GM19452 (cell line): ENCODE measurements around the gene SULT4A1.
A peak's percentile ranks its signal among the peaks of the same experiment; 100 is the strongest.

ENCODE experiments used
- ATAC-seq: cut with Tn5 transposase; IDR thresholded peaks from one replicate; pipeline ENCODE4 v1.9.1; 2021; ENCODE audit not compliant: unreplicated experiment

SULT4A1 gene

DNA sequence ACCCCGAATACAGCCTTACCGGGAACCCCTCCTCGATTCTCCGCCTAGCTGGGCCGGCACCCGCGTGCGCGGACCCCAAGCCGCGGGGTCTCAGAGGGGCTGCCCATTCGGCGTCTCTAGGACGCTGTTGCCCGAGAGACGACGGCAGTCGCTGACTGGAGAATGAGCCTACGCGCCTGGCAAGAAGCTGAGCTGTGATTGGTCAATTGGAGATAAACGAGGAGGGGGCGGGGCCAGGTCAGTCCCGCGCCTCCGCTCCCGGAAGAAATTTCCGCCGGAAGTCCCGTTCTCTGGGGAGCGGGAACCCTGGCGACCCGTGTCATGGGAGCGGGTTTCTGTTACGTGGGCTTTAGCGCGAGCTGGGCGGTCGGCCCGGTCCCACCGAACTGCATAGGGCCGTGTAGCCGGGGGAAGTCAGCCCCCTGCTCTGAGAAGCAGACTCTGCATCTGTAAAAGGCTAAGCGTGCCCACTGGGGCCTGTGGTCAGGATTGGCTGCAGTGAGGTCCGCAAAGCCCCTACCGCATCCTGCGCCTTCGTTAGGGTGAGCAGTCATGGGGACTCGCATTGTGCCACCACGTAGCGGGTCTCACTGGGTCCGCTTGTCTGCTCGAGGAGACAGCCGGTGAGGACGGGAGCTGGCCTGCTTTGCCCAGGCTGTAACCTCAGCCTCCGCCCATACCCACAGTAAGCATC, 50.0 kb downstream of the SULT4A1 start, which contains the start of gene EFCAB6:
Gene EFCAB6, minus strand, starts transcription at position 157 of the 694 bp plus-strand sequence. CDS start 29,987 bp downstream, outside the sequence.
- ATAC-seq: peak; percentile 87

DNA sequence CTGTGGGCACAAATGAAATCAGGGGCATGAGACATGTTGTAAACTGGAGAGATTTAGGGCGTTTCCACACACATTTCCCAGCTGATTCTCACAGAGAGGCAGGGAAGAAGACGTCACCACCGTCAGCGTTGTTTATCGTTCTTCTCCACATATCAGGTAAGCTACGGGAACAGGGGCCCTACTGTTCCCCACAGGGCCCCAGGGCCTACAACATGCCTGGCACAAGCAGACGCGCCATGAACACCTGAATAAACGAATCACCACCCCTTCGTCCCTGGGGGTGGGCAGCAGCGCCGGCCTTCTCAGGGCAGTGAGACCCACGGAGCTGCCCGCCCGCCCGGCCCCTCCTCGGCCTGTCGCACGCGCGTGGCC, 50.5 kb downstream of the SULT4A1 start:
- ATAC-seq: no peak

DNA sequence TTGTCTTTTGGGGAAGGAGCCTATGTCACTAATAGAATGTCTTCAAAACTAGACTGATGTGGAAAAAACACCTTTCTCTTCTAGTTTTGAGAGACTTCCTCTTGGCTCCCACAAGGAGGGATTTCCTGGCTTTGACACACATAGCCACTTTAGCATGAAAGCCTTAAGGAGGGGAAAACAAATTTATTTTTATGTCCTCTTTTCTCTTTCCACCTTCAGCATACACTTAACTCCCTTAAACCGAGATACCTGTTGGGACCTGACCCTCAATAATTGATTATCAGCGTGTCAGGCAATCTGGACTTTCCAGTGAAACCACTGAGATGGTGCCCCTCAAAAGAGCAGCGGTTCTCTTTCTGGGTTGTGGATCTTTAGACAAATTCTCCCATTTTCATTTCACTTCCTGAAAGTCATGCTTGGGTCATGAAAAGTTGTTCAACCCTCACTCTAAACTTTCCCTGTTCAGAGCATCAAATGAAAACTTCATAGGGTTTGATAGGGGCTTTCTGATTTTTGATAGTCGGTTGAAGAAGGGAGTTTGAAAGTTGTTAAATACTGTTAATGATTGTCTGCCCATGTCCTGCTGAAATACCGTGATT, 59.3 kb downstream of the SULT4A1 start:
- no peak for ATAC-seq

DNA sequence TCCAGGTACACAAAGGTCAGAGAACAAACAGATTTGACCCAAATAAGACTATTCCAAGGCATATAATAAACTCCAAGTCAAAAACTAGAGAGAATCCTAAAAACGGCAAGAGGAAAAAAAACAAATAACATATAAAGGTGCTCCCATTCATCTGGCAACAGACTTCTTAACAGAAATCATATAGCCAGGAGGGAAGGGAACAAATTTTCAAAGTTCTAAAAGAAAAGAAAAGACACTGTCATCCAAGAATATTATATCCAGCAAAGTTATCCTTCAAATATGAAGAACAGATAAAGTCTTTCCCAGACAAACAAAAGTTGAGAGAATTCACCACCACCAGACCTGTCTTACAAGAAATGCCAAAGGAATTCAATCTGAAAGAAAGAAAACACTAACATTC, 61.3 kb downstream of the SULT4A1 start:
- ATAC-seq: no peak

DNA sequence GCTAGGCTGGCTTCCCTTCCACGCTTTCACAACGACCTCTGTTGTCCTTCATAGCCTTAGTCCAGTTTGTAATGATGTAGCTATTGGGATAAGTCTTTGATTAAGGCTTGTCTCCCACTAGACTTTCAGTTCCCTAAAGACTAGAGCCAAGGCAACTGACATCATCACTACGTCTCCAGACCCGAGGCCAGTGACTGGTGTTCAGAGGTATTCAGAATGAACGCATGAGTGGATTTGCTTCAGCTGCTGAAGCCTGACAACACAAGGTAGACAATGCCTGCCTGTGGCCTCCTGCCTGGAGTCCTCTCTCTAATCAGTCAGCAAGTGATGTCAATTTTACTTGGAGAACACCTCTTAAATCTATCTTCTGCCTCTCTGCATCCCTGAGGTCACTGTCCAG, 63.8 kb downstream of the SULT4A1 start:
- ATAC-seq: no peak

DNA sequence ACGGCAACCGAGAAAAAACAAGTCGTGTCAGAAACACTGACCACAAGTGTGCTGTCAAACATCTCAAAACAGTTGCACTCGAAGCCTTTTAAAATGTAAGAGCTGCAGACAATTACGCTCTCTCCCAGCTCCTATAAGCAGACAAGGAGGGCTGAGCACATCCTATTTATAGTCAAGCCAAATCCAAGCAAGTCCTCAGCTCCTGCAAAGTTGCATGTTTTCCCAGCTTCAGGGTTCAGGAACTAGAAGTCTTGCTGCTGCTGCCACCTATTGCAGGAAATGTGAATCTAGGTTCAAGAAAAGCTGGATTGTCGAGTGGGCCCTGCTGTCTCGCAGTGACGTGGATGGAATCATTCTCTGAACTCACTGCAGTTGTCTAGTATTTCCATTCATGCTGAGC, 65.7 kb downstream of the SULT4A1 start:
- no peak for ATAC-seq

DNA sequence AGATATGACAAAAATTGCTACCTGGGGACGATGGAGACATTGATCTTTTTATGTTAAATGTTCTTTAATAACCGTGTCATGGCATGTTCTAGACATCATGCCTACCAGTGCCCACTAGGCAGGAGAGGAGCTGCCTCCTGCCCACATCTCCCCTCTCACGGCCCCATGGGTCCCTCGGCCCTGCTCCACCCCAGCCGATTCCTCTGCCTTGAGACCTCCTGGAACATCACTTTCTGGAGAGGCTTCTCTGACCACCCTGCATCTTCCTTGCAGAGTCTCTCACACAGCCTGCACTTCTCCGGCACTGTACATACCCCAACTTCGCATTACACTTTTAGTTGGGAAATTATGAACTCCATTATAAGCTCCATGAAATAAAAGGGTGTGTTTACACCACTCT, 67.0 kb downstream of the SULT4A1 start:
- no peak for ATAC-seq

DNA sequence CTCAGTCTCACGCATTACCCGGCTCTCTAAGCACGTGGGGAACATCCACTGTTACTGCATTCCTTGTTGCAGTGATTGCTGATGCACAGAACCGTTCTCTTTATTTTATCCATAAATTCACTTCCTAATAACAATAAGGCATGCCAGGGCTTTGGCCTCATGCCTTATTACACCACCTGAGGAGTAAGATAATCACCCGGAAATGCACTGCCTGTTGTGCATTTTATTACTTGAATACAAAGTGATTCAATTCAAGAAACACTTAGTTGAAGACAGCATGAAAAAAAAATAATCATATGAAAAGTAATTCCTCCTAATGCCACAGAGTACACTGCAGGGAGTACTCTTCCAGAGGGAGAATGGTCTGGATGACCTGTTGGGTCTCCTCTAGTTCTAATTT, 69.4 kb downstream of the SULT4A1 start:
- no peak for ATAC-seq

DNA sequence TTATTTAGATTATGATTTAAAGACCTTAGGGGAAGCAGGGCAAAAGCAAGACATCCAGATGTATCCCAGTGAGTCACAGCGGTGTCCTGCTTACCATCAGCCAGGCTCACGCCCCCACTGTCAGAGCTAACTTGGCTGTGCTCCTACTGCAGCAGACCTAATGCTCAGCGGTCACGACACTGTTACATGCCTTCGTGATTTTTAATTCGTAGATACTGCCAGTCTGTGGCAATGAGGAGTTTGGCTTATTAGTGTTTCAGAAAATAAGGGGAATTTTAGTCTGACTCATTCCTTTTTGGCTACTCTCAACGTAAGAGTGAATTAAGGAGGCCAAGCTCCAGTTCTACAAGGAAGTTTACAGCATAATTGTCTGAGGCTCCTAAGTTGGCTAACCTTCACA, 72.9 kb downstream of the SULT4A1 start:
- no peak for ATAC-seq

DNA sequence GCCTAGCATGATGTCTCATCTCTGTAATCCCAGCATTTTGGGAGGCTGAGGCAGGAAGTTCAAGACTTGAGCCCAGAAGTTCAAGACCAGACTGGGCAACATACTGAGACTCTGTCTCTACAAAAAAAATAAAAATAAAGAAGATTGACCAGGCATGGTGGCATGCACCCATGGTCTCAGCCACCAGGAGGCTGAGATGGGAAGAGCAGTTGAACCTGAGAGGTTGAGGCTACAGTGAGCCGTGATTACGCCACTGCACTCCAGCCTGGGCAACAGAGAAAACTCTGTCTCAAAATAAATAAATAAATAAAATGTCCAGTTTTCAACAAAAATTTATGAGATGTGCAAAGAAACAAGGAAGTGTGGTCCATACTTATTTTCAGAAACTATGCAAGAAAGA, 78.5 kb downstream of the SULT4A1 start:
- no peak for ATAC-seq

DNA sequence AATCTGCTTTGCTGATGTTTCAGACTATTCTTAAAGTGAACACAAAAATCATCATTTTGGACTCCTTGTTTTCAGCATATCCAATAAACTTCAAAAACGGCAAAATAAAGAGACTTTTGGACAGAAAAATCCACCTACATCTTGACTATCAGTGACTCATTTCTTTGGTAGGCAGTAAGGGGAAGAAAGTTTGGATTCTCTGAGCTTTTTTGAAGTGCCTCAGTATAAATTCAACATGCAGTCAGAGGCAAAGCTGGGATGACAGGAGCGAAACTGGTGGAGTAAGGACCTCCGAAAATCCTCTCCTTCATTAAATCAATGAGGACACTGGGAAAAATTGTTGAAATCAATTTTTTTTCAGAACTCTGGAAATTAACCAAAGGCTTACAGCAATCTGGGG, 79.9 kb downstream of the SULT4A1 start:
- ATAC-seq: no peak

DNA sequence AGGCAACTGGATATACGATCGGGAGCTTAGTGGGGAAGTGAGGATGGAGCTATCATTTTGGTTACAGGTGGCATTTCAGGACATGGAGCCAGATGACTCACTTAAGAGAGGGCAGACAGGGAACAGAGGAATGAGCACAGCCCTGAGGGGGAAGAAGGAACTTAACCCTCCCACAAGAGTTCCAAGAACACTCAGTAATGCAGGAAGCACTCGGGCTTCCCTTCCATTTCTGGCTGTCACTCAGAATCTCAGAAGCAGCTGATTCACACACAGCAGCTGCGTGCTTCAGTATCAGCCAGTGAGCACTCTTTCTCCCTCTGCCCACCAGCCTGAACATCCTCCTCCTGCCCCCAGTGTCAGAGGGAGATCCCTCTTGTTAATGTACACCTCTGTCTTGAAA, 85.0 kb downstream of the SULT4A1 start:
- ATAC-seq: no peak

DNA sequence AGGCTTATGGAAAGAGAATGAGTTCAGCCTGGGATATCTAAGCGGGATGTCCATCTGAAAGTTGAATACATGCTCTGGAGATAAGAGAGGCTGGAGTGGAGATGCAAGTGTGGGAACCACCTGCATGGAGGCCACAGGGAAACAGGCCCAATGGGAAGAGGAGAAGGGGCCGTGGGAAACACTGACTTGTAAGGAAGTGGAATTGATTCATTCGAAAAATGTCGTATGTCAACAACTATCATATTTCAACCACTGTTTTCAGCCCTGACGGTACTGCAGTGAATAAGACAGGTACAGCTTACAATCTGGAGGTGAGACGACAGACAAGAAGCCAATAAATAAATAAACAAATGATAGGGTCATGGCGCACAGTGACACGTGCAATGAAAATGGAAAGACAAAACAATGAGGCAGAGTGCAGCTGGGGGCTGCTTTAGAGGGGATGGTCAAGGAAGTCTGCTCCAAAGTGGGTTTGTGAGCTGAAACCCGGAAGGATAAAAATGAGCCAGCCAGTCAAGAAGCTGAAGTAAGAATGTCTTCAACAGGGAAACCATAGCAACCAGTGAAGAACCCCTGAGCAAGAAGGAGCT, 86.1 kb downstream of the SULT4A1 start:
- ATAC-seq: no peak
